GM12891 (cell line): Measurements from ENCODE around the gene RHO.

ENCODE experiments used
- DNase-seq: peaks from one replicate; pipeline ENCODE4 v3.0.0; 2011; ENCODE audit warnings: low spot score; ENCODE audit not compliant: insufficient read length
- FAIRE-seq: peaks from 2 replicates; lab custom pipeline; 2011; peaks lifted over from hg19 to GRCh38; lab: Jason Lieb, UNC
- PAX5 ChIP-seq: IDR thresholded peaks from 2 replicates; pipeline ENCODE4 v1.6.1; 2011; ENCODE audit warnings: low read length, moderate library complexity, mild to moderate bottlenecking; ENCODE audit not compliant: insufficient read depth, severe bottlenecking
- POLR2A ChIP-seq: IDR thresholded peaks from 2 replicates; pipeline ENCODE4 v1.6.1; 2011; ENCODE audit warnings: low read depth, low read length, control low read depth
- POLR2AphosphoS5 ChIP-seq: IDR thresholded peaks from 2 replicates; pipeline ENCODE4 v1.6.1; 2011; ENCODE audit warnings: low read depth, low read length, control low read depth
- POU2F2 ChIP-seq: IDR thresholded peaks from 2 replicates; pipeline ENCODE4 v1.6.1; 2011; ENCODE audit warnings: low read depth, mild to moderate bottlenecking, control low read depth, low read length, moderate library complexity
- SPI1 ChIP-seq: IDR thresholded peaks from 2 replicates; pipeline ENCODE4 v1.6.1; 2011; ENCODE audit warnings: low read depth, low read length, control low read depth
- TAF1 ChIP-seq: IDR thresholded peaks from 2 replicates; pipeline ENCODE4 v1.6.1; 2011; ENCODE audit warnings: low read depth, low read length, control low read depth

Gene RHO

DNA sequence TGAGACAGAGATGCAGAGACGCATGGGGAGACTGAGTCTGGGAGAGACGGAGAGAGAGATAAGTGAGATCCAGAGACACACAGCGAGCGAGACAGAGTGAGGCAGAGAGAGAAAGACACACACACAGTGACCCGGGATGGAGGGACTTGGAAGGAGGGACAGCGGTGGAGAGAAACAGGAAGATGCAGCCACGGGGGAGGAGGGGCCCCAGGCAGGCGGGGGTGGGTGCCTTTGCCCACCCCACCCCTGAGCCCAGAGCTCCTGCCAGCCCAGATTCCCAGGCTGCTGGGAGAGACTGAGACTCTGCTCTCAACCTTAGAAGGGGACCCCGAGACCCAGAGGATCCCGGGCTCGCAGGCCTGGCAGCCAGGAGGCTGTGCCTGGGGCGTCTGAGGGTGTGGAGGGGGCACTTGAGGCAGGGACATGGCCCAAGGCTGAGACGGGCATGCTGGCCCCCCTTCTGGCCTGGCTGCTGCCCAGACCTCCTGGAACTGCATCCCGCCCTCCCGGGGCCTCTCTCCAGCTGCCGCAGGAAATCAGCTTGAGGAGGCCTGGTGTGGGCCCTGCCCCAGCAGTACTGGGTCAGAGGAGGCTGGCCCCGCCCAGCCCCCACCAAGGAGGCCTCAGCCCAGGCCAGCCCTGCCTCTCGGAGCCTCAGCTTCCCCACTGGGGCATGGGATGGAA lies 32.6 kb downstream of the RHO start:
- no peak for TF ChIP-seq POU2F2
- no peak for TF ChIP-seq SPI1
- no peak for TF ChIP-seq POLR2A
- TF ChIP-seq PAX5 = no peak
- no peak for TF ChIP-seq POLR2AphosphoS5
- TF ChIP-seq TAF1 = no peak
- FAIRE-seq (no peak), DNase-seq (no peak)

DNA sequence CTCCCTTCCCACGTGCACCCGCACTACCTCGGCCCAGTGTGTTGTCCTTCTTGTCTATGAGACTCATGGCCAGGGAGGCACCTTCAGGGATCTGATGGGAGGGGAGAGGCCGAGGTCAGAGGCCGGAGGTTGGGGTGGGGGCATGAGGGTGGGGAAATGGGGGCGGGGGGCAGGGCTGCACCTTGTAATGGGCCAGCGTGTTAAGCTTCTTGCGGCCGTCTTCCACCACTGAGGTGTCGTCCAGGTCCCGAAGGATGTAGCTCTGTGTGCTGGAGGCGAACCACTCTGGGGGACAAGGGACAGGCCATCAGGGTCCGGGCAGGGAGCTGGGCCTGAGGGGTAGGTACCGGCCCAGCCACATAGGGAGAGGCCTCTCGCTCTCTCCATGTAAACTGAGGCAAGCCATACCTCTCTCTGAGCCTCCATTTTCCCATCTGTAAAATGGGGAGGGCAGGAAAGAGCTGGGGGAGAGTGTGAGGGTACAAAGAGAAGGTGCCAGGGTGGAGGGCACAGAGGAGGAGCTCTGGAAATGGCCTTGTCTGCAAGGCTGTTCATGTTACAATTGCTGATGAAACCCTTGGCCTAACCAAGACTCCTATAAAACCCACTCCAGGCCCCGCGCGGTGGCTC lies 33.3 kb downstream of the RHO start:
- no peak for TF ChIP-seq POU2F2
- TF ChIP-seq POLR2AphosphoS5 = no peak
- TF ChIP-seq POLR2A = no peak
- TF ChIP-seq PAX5 = no peak
- TF ChIP-seq TAF1 = no peak
- no peak for TF ChIP-seq SPI1
- DNase-seq (no peak), FAIRE-seq (no peak)

- TF ChIP-seq POU2F2 (no peak), POLR2AphosphoS5 (no peak), POLR2A (no peak), TAF1 (no peak), PAX5 (no peak), SPI1 (no peak)
- FAIRE-seq (no peak), DNase-seq (no peak)
Observed at GRCh38 chr3:129562803-129563202, 34.4 kb downstream of the RHO start.

DNA sequence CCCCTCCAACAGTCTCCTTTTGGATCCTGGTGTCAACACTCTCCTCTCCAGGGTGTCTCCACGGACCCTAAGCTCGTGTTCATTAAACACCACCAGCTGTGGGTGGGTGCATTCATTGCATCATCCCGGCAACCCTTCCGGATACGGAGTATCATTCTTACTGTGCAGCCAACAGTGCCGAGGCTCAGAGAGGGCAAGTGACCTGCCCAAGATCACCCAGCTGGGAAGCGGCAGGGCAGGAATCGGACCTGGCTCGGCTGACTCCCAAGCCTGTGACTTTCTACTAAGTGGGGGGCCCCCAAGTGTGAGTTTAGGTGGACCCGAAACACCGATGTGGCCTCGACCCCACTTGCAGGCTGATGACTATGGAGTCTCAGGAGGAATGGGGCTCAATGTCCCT lies 34.9 kb downstream of the RHO start:
- FAIRE-seq (no peak), DNase-seq (no peak)
- TF ChIP-seq POLR2AphosphoS5 = no peak
- no peak for TF ChIP-seq PAX5
- TF ChIP-seq SPI1 = no peak
- TF ChIP-seq POU2F2 = no peak
- no peak for TF ChIP-seq TAF1
- TF ChIP-seq POLR2A = no peak

- FAIRE-seq (no peak), DNase-seq (no peak)
- TF ChIP-seq POLR2AphosphoS5 = no peak
- no peak for TF ChIP-seq POU2F2
- no peak for TF ChIP-seq SPI1
- no peak for TF ChIP-seq POLR2A
- no peak for TF ChIP-seq PAX5
- no peak for TF ChIP-seq TAF1
Observed at GRCh38 chr3:129563850-129564535, 35.6 kb downstream of the RHO start.

GRCh38 chr3:129564981-129565644 lies 36.7 kb downstream of the RHO start:
- DNase-seq (no peak), FAIRE-seq (no peak)
- TF ChIP-seq TAF1 (no peak), PAX5 (no peak), POLR2A (no peak), POU2F2 (no peak), POLR2AphosphoS5 (no peak), SPI1 (no peak)

GRCh38 chr3:129565902-129566301 lies 37.5 kb downstream of the RHO start:
- no peak for TF ChIP-seq TAF1
- TF ChIP-seq PAX5 = no peak
- TF ChIP-seq POU2F2 = no peak
- no peak for TF ChIP-seq POLR2A
- no peak for TF ChIP-seq POLR2AphosphoS5
- no peak for TF ChIP-seq SPI1
- DNase-seq (no peak), FAIRE-seq (no peak)

- no peak for FAIRE-seq
- no peak for DNase-seq
- TF ChIP-seq POU2F2 (no peak), POLR2A (no peak), TAF1 (no peak), POLR2AphosphoS5 (no peak), SPI1 (no peak), PAX5 (no peak)
Observed at GRCh38 chr3:129567176-129567705, 38.8 kb downstream of the RHO start.

- DNase-seq (no peak), FAIRE-seq (no peak)
- TF ChIP-seq POLR2AphosphoS5 = no peak
Observed at GRCh38 chr3:129567939-129568338, 39.5 kb downstream of the RHO start.
